Measurements from ENCODE around the gene HS6ST2. TPM values are rescaled to one million over a fixed set of nuclear protein-coding genes. Genes with fewer than 3 reads are reported as not detected.

Gene HS6ST2
- total RNA-seq, 2 donors from 2014 or later = 0.85 to 2.0 TPM

DNA sequence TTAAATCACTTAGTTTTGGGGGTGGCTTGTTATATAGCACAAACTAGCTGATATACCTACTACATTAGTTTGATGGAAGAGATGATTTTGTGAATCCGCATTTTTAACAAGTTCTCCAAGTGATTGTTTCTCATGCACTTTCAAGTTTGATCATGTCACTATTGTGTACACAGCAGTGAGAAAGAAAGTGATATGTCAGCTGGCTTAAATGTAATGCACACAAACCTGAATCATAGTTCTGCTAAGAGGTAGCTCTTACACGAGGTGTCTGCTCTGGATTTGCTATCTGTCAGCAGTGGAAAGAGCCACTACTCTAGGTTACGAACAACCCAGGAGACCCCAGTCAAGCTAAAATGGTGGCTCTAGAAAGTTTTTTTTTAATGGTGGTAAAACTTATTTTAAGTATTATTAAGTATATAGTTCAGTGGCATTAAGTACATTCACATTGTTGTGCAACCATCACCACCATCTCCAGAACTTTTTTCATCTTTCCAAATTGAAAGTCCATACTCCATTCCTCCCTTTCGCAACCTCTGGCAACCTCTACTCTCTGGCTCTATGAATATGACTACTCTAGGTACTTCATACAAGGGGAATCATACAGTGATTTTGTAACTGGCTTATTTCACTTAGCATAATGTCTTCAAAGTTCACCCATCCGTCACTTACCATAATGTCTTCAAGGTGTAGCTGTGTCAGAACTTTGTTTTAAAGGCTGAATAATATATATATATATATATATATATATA is 147.3 kb downstream of the HS6ST2 start:
- no peak for DNase-seq

DNA sequence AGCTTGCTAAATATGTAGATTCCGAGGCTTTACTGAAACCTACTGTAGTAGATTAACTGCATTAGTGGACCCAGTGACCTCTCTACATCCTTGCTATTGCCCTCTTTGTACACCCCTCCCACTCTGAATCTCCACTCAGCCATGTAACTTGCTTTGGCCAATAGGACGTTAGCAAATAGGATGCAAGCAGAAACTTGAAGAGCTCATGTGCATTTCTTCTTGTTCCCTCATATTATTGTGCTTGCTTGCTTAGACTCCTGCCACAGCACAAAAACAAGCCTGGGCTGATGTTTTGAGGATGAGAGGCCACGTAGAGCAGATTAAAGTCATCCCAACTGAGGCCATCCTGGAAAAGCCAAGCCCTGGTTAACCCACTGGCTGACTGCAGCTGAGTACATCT is 147.9 kb downstream of the HS6ST2 start:
- DNase-seq = no peak
- Histone ChIP-seq H3K36me3 (no peaks in the 10 kb centered on the region), H3K4me1 (no peaks in the 10 kb centered on the region), H3K4me3 (no peak overlapping the region), H3K9ac (ENCODE audit: low read depth in 2 of 2, low read length in 2 of 2) (no peak overlapping the region), H3K27me3 (no peaks in the 10 kb centered on the region), H3K9me3 (no peaks in the 10 kb centered on the region), H3K27ac (no peak overlapping the region)
- no peak for TF ChIP-seq CTCF (IDR thresholded peaks at IDR 0.05)
- intact Hi-C loops (cut with DNase I) = no loop called here

More for the DNA sequence above, 147.3 kb downstream of the HS6ST2 start:
- Histone ChIP-seq H3K4me3 (no peak overlapping the region), H3K9ac (ENCODE audit: low read depth in 2 of 2, low read length in 2 of 2) (no peak overlapping the region), H3K36me3 (no peaks in the 10 kb centered on the region), H3K27ac (no peak overlapping the region), H3K4me1 (no peaks in the 10 kb centered on the region), H3K27me3 (no peaks in the 10 kb centered on the region), H3K9me3 (no peaks in the 10 kb centered on the region)
- TF ChIP-seq CTCF (IDR thresholded peaks at IDR 0.05) = no peak
- intact Hi-C loops (cut with DNase I) = no loop called here

- no peak overlapping the region for H3K27ac ChIP-seq
Measured at GRCh38 chrX:132809581-132809980, 148.8 kb downstream of the HS6ST2 start.

DNA sequence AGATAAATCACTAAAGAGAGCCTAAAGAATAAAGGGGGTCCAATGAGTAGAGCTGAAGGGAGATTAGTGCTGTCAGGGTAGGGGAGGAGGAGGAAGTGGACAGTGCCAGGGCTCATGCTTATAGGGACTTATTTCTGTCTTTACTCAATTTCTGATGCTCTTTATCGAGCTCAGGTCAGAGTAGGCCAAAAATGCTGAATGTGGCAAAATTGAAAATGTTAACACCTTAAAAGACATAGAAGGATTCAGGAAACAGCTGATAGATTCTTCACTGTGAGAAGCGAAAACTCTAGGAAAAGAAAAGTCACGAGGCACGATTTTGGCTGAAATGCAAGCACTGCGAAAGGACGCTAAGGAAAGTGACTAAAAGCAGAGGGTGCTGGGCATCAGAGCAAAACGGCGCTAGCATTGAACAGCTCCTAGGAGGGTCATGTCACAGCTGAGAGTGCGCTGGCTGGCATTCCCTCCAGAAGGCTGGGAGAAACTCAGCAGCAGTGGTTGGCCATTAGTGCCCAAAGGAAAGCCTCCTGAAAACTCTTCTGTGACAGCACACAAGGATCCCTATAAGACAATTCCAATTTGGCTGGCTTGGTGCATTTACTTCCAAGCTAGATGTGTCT is 150.9 kb downstream of the HS6ST2 start:
- Histone ChIP-seq H3K27ac (no peak overlapping the region), H3K9ac (ENCODE audit: low read depth in 2 of 2, low read length in 2 of 2) (no peak overlapping the region), H3K36me3 (no peaks in the 10 kb centered on the region), H3K27me3 (no peaks in the 10 kb centered on the region), H3K9me3 (no peaks in the 10 kb centered on the region), H3K4me3 (no peak overlapping the region), H3K4me1 (no peaks in the 10 kb centered on the region)
- DNase-seq = no peak
- no peak for TF ChIP-seq CTCF (IDR thresholded peaks at IDR 0.05)
- intact Hi-C loops (cut with DNase I) = no loop called here

More at GRCh38 chrX:132809581-132809980, 148.8 kb downstream of the HS6ST2 start:
- Histone ChIP-seq H3K36me3 (no peaks in the 10 kb centered on the region), H3K27me3 (no peaks in the 10 kb centered on the region), H3K4me3 (no peak overlapping the region), H3K9ac (ENCODE audit: low read depth in 2 of 2, low read length in 2 of 2) (no peak overlapping the region), H3K9me3 (no peaks in the 10 kb centered on the region), H3K4me1 (no peaks in the 10 kb centered on the region)
- TF ChIP-seq CTCF (IDR thresholded peaks at IDR 0.05) = no peak
- DNase-seq = no peak
- intact Hi-C loops (cut with DNase I) = no loop called here

DNA sequence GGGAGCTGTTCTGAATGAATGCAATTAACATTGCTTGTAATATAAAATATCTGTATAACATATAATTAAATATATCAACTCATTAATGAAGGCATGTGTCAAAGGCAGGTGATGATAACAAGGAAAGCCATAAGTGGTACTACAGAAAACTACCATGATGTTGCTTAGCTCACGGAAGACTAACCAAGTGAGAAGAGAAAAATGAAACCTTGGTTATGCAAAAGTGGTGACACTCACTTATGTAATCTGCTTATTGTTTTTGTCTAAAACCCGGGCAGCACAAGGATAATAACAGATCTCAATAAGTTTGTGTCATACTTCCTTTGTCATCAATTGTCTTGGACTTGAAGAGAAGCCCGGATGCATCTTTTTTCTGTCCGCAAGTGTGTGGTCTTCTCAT is 156.4 kb downstream of the HS6ST2 start:
- Histone ChIP-seq H3K27ac (no peak overlapping the region), H3K9me3 (no peaks in the 10 kb centered on the region), H3K9ac (ENCODE audit: low read depth in 2 of 2, low read length in 2 of 2) (no peak overlapping the region), H3K36me3 (no peaks in the 10 kb centered on the region), H3K4me3 (no peak overlapping the region), H3K27me3 (no peaks in the 10 kb centered on the region), H3K4me1 (no peaks in the 10 kb centered on the region)
- DNase-seq = no peak
- intact Hi-C loops (cut with DNase I) = no loop called here
- TF ChIP-seq CTCF (IDR thresholded peaks at IDR 0.05) = no peak
